Upper lobe of right lung (tissue), 1 donor: Measurements from ENCODE around the gene PLEKHA8. TPM values are rescaled to one million over a fixed set of nuclear protein-coding genes. Genes with fewer than 3 reads are reported as not detected.

Source experiments
- ATAC-seq: fragments of 200-7000 bp; cut with Tn5 transposase; one replicate; pipeline ENCODE4 v1.9.1; 2020; ENCODE audit warnings: mild to moderate bottlenecking, moderate library complexity
- DNase-seq: peaks from one replicate; pipeline ENCODE4 v3.0.0-alpha.2; 2020
- H3K27ac ChIP-seq: fragments of 200-600 bp; one replicate; pipeline ENCODE4 v1.8.0; 2022
- H3K27me3 ChIP-seq: fragments of 200-600 bp; one replicate; pipeline ENCODE4 v1.8.0; 2022; ENCODE audit warnings: mild to moderate bottlenecking
- H3K36me3 ChIP-seq: fragments of 200-600 bp; one replicate; pipeline ENCODE4 v1.8.0; 2022
- H3K4me1 ChIP-seq: fragments of 200-600 bp; one replicate; pipeline ENCODE4 v1.8.0; 2022
- H3K4me3 ChIP-seq: fragments of 200-600 bp; one replicate; pipeline ENCODE4 v1.8.0; 2022; ENCODE audit warnings: mild to moderate bottlenecking
- H3K9me3 ChIP-seq: fragments of 200-600 bp; one replicate; pipeline ENCODE4 v1.8.0; 2022
- intact Hi-C: fragments of 100-400 bp; cut with DNase I; formaldehyde crosslinking; loops from one replicate; pipeline ENCODE4 v1.11.0; 2022
- total RNA-seq: library from RNA; stranded (reverse); fragmentation: NEBNext Ultra II Directional; extraction: Animal tissue kit (Norgen Biotek cat#: 25700); gene quantifications from one replicate; pipeline ENCODE4 v1.2.1, GENCODE V29; 2021
- TF ChIP-seq, protein P1 (sequence below): fragments of 200-600 bp; IDR thresholded peaks from one replicate; pipeline ENCODE4 v1.8.0; 2022; ENCODE audit warnings: antibody characterized with exemption
- donor health status: DM: no; HTN: yes; CAD: no; lungs with severe emphysema.

Gene PLEKHA8
- total RNA-seq, 1 donor from 2014 or later: 11.3 TPM

DNA sequence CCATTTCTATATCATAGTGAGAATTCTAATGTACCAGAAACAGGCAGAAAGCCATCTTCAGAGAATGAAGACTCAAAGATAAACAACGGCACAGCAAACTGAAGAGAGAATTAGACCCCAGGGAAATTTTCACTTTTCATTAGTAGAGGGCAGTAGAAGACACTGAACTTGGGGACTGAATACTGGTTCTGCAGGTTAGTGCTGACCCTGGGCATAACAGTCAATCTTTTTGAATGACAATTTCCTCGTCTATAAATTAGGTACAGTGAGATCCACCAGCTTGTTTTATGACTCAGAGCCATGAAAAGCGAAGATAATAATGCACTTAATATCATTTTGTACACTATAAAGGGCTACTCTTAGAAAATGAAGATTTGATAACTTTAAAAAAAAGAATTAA is 15.5 kb upstream of the PLEKHA8 start:
- intact Hi-C loops: no loop called here
- Histone ChIP-seq H3K27ac (no peak overlapping the region), H3K27me3 (no peaks in the 10 kb centered on the region), H3K36me3 (peaks cover 8% of the 10 kb centered on the region), H3K9me3 (no peaks in the 10 kb centered on the region), H3K4me3 (no peak overlapping the region), H3K4me1 (no peaks in the 10 kb centered on the region)
- DNase-seq (no peak), ATAC-seq (no peak)
- TF ChIP-seq, protein P1, sequence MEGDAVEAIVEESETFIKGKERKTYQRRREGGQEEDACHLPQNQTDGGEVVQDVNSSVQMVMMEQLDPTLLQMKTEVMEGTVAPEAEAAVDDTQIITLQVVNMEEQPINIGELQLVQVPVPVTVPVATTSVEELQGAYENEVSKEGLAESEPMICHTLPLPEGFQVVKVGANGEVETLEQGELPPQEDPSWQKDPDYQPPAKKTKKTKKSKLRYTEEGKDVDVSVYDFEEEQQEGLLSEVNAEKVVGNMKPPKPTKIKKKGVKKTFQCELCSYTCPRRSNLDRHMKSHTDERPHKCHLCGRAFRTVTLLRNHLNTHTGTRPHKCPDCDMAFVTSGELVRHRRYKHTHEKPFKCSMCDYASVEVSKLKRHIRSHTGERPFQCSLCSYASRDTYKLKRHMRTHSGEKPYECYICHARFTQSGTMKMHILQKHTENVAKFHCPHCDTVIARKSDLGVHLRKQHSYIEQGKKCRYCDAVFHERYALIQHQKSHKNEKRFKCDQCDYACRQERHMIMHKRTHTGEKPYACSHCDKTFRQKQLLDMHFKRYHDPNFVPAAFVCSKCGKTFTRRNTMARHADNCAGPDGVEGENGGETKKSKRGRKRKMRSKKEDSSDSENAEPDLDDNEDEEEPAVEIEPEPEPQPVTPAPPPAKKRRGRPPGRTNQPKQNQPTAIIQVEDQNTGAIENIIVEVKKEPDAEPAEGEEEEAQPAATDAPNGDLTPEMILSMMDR: no peak

DNA sequence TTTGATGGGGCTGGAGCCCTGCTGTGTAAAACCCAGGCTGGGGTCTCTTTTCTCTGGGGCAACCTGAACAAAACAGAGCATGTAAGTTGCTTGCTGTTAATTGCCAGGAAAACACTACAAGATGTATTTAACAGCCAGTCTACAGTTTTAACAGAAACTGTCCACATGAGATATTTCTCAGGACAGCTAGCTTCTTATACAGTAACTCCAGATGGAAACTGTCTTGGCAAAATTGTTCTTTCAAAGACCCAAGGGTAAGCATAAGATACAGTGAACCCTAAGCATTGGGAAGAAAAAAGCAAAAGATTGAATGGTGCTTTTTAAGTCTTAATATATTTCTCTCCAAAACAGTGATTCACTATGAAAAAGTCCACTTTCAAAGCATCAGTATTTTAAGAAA is 9.8 kb upstream of the PLEKHA8 start:
- ATAC-seq: no peak
- no peaks in the 10 kb centered on the region for H3K27me3 ChIP-seq
- no peak for DNase-seq
- peaks cover 8% of the 10 kb centered on the region for H3K36me3 ChIP-seq
- H3K4me3 ChIP-seq: no peak overlapping the region
- no peaks in the 10 kb centered on the region for H3K4me1 ChIP-seq
- TF ChIP-seq, protein P1: no peak
- no peaks in the 10 kb centered on the region for H3K9me3 ChIP-seq
- H3K27ac ChIP-seq: no peak overlapping the region
- intact Hi-C loops: no loop called here

DNA sequence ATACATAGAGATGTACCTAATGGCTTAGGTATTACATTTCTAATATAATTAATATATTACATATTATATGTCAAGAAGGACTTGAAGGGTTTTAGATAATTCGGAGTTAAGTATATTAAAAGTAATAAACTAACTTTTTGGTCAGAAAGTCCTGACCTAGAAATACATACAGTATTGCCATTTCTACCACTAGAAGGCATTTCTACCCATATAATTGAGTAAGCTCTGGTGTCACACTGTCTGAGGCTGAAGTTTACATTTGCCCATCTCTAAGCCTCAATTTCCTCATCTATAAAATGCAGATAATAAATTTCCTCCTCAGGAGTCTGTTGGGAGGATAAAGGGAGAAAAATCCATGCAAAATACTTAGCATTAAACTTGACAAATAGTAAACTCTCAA is 8.8 kb upstream of the PLEKHA8 start:
- H3K27me3 ChIP-seq: no peaks in the 10 kb centered on the region
- TF ChIP-seq, protein P1: no peak
- no peak for DNase-seq
- no peak for ATAC-seq
- H3K4me3 ChIP-seq: no peak overlapping the region
- H3K9me3 ChIP-seq: no peaks in the 10 kb centered on the region
- H3K4me1 ChIP-seq: no peaks in the 10 kb centered on the region
- peaks cover under 1% of the 10 kb centered on the region for H3K36me3 ChIP-seq
- H3K27ac ChIP-seq: no peak overlapping the region
- intact Hi-C loops: no loop called here

DNA sequence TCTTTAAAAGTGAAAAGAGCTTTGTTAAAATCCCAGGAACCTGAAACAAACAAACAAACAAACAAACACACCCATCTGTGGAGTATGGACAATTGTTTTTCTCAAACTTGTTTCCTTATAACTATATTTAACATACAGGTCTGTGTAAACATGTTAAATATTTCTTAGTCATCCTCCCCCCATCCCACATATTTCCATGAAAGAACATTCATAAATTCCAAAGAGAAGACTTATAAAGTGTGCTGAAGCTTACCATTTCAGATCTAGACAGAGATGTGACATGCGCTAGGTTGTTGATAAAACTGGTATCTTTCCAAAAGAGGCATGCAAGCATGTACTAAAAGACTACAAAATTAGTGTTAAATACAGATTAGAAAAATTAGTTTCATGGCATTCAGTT is 8.3 kb upstream of the PLEKHA8 start:
- Histone ChIP-seq H3K27ac (no peak overlapping the region), H3K4me3 (no peak overlapping the region), H3K9me3 (no peaks in the 10 kb centered on the region), H3K4me1 (peaks cover 5% of the 10 kb centered on the region), H3K27me3 (no peaks in the 10 kb centered on the region), H3K36me3 (no peaks in the 10 kb centered on the region)
- TF ChIP-seq, protein P1: no peak
- DNase-seq: no peak
- ATAC-seq: no peak
- intact Hi-C loops: no loop called here

DNA sequence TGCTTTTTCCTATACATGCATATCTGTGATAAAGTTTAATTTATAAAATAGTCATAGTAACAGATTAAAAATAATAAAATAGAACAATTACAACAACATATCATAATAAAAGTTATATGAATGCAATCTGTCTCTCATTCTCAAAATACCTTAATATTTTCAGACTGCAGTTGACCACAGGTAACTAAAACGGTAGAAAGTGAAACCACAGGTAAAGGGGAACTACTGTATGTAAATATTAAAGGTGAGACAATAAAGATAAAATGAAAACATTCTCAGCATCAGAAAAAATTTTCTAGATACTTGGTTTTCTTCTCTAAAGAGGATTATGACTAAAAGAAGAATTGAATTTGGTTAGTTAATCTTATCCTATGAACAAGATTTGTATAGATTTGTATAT is 7.7 kb upstream of the PLEKHA8 start:
- Histone ChIP-seq H3K36me3 (no peaks in the 10 kb centered on the region), H3K9me3 (no peaks in the 10 kb centered on the region), H3K27ac (no peak overlapping the region), H3K4me1 (peaks cover 11% of the 10 kb centered on the region), H3K4me3 (no peak overlapping the region), H3K27me3 (no peaks in the 10 kb centered on the region)
- TF ChIP-seq, protein P1: no peak
- no peak for ATAC-seq
- intact Hi-C loops: no loop called here
- DNase-seq: no peak

DNA sequence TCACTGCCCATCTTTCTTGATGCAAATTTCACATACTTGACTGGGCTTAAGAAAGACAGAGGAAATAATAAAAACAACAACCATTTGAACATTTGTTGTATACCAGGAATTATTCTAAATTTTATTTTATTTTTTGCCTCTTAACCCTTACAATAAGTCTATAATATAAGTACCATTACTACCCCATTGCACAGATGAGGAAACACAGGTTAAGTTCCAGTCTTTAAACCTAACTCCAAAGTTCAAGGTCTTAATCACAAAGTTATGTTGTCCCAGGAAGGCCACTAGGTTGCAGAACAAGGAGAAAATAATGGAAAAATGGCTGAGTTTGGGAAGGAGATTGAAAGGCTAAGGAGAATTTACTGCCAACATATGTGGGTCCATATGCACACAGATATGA is 5.2 kb upstream of the PLEKHA8 start:
- Histone ChIP-seq H3K4me3 (no peak overlapping the region), H3K27ac (no peak overlapping the region), H3K4me1 (peaks cover 22% of the 10 kb centered on the region), H3K36me3 (no peaks in the 10 kb centered on the region), H3K9me3 (no peaks in the 10 kb centered on the region), H3K27me3 (no peaks in the 10 kb centered on the region)
- ATAC-seq (no peak), DNase-seq (no peak)
- TF ChIP-seq, protein P1: no peak
- intact Hi-C loops: no loop called here
